Activated T-helper 1 cell treated with anti-CD3 and anti-CD28 coated beads, Interleukin-2, amount 50 U/mL, for 16 hours (primary cell): ENCODE results near the gene PPIL4.
"Not testable (repeated sequence)": the region's sequence is repeated elsewhere in the genome, so short reads cannot be mapped to it uniquely, and the experiment has no call there.

Experiments
- DNase-seq, 2 donors: peaks; one replicate each; pipeline ENCODE4 v3.0.0-alpha.2; 2020; ENCODE audit warnings: low read depth in 1 of 2, low spot score in 1 of 2

PPIL4 gene

DNA sequence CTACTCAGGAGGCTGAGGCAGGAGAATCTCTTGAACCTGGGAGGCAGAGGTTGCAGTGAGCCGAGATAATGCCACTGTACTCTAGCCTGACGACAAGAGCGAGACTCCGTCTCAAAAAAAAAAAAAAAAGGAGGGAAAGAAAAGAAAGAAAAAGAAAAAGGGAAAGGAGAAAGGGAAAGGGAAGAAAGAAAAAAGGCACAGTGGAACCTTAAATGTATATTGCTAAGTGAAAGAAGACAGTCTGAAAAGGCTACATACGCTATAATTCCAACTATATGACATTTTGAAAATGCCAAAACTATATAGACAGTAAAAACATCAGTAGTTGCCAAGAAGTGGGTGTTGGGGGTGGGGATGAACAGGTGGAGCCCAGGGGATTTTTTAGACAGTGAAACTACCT is 16.2 kb downstream of the PPIL4 start:
- DNase-seq, result no peak

DNA sequence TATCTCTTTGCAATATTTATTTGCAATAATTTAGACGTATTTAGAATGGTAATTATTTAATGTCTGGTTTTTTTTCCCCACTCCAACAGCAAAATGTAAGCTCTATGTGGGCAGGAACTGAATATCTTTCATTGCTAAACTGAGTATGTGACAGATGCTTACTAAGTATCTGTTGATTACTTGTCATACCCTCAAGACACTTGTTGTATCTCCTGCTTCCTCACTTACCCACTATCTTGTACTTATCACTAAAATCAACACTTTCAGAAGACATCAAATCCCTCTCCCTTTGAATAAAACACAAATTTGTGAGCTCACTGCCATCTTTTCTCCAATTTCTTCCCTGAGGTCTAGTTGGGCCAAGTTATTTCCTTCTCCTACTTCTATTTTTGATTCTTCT is 30.3 kb downstream of the PPIL4 start:
- DNase-seq, result no peak

DNA sequence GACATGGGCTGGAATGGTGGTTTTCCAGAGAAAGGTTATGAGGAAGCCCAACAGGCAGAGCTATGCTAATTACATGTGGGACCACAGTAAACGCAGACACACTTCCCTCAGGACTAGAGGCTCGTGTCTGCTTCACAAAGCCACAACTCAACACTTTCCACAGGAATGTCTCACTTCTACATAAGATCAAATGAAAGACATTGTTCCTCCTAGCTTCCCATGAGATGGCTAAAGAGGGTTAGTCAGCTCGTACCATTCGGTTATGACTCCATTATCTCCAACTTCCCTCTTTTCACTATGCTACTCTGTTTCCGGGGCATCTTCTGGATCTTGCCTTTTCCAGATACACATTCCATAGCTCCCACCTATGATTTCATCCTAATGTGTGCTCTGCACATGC is 31.9 kb downstream of the PPIL4 start:
- DNase-seq, result no peak

DNA sequence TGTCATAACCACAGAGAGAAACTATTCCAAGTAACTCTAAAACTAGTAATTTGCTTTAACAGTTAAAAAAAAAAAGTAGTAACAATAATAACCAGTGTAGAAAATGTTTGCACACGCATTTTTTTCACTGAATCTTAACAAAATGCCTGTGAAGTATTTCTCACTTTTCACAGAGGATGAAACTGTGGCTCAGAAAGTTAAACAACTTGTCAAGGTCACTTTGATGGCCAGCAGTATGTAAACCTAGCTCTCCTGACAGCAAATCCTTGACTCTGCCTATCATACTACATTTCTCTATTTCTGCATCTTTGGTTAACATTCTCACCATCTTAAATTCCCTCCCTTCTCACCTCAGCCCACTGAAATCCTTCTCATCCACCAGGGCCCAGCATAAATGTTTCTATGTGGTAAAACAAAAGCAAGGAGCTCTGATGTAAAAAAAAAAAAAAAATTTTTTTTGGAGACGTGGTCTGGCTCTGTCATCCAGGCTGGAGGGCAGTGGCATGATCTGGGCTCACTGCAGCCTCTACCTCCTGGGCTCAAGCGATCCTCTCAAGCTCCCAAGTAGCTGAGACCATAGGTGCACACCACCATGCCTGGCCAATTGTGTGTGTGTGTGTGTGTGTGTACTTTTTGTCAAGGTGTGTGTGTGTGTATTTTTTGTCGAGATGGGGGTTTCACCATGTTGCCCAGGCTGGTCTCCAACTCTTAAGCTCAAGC is 34.9 kb downstream of the PPIL4 start:
- DNase-seq, result no peak

DNA sequence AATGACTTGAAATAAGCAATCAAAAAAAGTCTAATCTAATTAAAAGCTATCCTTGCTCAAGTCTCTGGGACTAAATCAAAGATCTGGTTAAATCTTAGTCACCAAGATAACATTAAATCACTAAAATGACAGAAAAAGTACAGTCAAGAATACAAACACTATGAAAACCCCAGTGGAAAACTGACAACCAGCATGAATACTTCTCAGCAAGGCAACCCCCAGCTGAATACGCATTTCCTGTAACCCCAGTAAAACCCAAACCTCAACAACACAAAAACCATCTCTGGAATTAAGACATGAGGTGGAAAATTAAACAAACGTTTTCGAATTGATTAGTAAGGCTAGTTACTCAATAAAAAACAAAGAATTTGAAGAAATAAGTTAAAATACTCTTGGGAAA is 37.4 kb downstream of the PPIL4 start:
- DNase-seq, result no peak

DNA sequence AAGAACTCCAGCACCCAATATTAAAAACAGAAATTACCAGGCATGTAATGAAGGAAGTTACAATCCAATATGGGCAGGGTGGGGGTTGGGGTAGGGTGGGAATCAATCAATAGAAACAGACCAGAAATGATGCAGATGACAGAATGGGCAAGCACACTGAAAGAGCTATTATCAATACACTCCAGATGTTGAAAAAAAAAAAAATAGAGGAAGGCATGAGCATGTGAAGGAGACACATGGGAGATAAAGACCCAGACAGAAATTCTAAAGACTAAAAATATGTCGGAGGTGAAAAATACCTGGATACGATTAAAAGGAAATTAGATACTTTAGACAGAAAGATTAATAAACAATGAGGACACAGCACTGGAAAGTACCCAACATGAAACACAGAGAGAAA is 42.0 kb downstream of the PPIL4 start:
- DNase-seq, result no peak

DNA sequence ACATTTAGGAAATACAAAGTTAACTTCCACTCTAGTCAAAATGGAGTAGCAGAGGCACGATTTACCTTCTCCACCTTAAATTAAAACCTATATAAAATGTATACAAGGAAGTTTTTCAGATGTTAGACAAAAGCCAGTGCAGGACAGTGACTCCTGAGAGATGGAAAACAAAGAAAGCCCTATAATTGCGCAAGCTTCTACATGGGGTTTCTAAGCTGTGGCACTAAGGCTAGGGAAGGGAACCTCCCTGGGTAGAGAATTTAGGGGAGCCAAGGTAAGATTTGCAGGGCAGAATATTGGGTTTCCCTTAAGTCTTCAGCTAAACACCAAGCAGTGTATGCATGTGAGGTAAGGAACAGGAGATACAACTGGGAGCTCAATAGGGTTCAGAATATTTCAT is 42.6 kb downstream of the PPIL4 start:
- DNase-seq, result no peak

DNA sequence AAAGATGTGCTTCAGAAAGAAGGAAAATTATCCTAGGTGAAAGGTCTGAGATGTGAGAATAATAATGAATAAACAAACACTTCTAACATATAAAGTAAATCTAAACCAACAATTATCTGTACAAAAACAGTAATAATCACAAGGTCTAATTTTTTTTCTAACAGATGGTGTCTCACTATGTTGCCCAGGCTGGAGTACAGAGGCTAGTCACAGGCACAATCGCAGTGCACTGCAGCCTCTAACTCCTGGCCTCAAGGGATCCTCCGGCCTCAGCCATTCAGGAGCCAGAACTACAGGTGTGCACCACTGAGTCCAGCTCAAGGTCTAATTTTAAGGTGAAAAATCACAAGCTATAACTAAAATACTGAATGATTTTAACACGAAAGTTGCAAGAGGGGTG is 44.1 kb downstream of the PPIL4 start:
- no peak for DNase-seq

DNA sequence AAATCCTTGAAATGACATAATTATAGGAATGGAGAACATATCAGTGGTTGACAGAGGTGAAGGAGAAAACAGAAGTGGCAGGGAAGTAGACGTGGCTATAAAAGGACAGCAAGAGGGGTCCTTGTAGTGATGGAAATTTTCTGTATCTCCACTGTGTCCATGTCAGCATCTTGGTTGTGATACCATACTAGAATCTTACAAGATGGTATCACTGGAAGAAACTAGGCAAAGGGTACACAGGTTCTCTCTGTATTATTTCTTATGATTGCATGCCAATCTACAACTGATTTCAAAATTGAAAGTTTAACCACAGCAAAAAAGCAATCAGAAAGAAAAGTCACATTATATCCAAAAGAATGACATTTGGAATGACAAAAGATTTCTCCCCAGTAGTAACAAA is 44.6 kb downstream of the PPIL4 start:
- DNase-seq, result no peak

DNA sequence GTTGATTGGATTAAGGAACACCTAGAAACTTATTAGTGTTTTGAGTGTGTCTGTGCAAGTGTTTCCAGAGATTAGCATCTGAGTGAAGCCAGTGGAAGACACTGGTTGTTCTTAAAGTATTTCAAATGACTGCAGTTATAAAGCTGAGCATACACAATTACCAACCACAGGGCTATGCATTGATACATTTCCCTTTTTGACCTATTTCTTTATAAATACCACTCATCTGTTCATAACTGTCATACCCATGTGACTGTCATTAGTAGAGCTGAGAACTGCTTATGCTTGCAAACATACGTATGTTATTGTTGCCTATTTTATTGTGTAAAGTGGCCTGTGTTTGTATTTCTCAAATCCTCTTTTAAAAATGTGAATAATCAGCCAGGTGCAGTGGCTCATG is 45.7 kb downstream of the PPIL4 start:
- DNase-seq, result no peak

DNA sequence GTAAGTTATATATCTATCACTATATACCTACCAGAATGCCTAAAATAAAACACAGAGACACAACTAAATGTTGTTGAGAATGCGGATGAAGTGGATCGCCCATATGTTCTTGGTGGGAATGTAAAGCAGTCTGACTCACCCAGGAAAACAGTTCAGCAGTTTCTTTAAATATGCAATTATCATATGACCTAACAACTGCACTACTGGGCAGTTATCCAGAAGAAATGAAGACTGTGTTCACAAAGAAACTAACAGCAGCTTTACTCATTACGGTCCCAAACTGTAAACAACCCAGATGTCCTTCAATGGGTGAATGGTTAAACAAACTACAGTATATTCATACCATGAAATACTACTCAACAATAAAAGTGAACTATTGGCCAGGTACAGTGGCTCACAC is 46.8 kb downstream of the PPIL4 start:
- no peak for DNase-seq

DNA sequence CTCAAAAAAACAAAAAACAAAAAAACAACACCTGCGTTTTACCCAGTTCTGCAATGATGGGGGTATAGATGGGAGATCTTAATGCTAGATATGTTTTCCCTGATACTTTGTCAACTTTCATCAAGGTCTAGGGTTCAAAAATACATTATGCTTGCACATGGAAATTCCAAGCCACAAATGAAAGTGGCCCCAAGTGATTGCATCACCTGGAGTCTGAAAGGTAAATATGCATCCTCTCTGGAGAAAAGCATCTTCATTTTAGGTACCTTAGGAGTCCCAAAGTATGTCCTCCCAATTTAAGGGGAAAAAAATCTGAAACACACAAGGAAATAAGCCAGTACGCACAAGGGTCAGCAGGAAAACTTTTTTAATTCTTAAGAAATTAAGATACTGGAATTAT is 48.5 kb downstream of the PPIL4 start:
- DNase-seq, result no peak

DNA sequence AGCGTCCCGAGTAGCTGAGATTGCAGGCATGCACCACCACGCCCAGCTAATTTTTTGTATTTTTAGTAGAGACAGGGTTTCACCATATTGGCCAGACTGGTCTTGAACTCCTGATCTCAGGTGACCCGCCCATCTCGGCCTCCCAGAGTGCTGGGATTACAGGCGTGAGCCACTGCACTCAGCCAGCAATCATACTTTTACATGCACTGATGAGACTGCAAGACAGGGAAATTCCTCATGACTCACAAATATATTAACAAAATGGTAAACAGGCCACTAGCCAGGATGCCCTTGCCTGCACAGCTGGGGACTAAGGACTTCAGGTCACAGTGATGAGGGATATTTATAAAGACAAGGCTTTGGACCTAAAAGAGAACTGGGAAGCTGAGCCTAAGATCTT is 49.2 kb downstream of the PPIL4 start:
- DNase-seq, result not testable (repeated sequence)

DNA sequence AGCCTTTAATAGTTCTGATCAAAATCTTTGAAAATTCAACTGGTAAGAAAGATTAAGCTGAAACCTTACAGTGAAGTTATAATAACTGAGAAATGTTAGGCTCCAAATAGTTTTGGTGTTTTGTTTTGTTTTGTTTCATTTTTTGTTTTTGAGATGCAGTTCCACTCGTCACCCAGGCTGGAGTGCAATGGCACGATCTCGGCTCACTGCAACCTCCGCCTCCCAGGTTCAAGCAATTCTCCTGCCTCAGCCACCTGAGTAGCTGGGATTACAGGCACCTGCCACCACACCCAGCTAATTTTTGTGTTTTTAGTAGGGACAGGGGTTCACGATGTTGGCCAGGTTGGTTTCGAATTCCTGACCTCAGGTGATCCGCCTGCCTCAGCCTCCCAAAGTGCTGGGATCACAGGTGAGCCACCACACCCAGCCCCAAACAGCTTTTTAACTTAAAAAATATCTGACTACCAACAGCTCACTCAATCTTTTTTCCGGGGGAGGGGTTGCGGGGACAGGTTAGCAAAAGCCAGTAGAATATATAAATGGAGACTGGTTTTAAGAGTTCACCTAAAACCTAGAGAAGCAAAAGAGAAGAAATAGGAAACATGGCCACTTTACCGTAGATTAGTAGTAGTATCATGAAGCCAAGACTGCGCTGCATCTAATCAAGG is 50.4 kb downstream of the PPIL4 start:
- not testable (repeated sequence) for DNase-seq

DNA sequence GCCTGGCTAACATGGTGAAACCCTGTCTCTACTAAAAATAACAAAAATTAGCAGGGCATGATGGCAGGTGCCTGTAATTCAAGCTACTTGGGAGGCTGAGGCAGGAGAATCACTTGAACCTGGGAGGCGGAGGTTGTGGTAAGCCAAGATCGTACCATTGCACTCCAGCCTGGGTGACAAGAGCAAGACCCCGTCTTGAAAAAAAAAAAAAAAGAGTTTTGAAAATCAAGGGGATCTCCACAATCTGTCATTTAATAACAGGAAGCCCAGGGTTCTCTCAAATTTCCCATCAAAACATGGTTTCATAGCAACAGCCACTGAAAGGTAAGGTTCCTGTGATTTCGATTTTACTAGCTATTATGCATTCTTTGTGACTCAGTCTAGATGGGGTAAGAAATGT is 51.0 kb downstream of the PPIL4 start:
- not testable (repeated sequence) for DNase-seq

DNA sequence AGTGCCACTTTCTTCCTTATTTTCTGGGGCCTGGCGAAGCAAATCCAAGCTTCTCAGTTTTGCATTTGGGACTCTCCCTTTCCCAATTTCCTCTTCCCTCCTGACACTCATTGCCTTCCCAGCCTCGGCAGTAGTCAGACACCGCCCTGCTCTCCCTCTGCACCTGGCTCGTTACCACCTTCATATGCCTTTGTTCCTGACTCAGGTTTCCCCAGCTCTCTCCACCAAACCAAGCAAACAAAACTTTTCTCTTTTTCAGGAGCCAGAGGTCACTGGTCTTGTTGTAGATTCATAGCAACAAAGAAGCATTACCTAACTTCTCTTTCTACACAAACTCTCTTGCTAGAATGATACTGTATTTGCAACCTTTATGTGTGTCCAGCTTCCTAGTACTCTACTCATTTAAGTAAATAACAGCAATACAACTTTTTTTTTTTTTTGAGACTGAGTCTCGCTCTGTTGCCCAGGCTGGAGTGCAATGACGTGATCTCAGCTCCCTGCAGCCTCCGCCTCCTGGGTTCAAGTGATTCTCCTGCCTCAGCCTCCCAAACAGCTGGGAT is 52.0 kb downstream of the PPIL4 start:
- DNase-seq, result no peak

DNA sequence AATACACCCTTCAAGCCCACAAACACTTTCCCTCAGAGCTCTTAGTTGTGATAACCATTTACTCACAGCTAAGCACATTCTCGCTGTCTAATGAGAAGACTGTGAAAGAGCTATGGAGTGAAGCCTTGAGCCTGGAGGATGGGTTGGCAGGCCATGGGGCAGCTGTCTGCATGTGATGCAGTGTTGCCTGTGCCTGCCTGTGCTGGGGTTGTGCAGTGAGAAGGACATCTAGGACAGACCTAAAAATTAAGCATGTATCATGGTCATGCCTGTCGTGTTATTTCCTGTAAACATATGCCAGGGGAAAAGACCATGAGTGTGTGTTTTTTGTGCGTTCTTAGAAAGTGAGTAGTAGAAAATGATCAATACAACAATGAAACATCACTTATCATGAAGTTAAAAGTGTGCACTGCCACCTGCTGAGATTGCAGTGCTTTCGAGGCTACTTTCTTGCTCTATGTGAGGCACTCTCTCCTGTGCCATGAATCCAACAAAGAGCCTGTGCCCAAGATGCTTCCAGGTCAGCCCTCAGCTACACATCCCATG is 53.0 kb downstream of the PPIL4 start:
- DNase-seq, result no peak

DNA sequence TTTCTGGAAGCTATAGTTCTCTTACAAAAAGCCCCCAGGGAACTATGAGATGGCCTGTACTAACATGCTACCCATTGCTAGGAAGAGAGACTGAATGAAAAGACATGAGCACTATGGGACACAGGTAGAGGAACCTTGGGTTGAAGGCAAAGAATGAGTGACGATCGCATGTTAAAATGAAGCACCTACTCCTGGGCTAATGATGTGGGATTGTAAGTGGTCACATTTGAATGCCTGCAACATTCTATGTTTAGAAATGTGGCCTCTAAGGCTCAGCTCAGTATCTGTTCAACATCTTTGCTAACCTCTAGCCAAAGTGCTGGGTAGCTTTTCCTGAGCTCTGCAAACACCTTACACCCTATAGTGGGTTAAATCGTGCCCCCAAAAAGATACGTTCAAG is 55.9 kb downstream of the PPIL4 start:
- DNase-seq, result no peak

DNA sequence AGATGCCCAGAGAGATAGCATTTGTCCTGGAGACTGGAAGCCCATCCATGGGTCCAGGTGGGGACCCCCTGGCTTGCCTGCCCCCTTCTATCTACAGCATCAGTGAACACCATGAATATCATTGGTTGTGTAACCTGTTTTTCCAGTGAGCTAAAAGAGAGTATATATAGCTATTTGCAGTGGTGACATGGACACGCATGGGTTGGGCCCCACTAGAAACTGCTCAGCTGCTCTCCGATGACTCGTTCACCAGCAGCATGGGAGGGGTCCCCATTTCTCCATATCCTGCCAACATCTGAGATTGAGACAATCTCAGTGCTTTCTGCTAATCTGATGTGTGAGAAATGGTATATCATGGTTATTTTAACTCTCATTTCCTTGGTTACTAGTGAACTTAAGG is 57.0 kb downstream of the PPIL4 start:
- no peak for DNase-seq

DNA sequence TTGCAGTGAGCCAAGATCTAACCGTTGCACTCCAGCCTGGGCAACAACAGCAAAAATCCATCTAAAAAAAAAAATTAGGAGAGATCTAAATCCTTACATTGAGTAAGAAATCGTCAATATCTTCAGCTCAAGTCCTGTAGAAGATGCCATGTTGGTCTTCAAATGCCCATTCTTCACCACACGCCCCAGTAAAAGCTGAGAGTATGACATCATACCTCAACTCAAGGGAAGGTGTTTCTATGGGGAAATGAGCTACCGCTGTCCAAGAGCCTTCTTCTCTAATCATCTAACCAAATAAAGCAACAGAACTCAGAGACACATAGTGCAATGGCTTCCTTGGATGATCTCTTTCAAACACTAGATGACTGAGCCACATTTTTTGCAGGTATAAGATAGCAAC is 58.5 kb downstream of the PPIL4 start:
- no peak for DNase-seq

DNA sequence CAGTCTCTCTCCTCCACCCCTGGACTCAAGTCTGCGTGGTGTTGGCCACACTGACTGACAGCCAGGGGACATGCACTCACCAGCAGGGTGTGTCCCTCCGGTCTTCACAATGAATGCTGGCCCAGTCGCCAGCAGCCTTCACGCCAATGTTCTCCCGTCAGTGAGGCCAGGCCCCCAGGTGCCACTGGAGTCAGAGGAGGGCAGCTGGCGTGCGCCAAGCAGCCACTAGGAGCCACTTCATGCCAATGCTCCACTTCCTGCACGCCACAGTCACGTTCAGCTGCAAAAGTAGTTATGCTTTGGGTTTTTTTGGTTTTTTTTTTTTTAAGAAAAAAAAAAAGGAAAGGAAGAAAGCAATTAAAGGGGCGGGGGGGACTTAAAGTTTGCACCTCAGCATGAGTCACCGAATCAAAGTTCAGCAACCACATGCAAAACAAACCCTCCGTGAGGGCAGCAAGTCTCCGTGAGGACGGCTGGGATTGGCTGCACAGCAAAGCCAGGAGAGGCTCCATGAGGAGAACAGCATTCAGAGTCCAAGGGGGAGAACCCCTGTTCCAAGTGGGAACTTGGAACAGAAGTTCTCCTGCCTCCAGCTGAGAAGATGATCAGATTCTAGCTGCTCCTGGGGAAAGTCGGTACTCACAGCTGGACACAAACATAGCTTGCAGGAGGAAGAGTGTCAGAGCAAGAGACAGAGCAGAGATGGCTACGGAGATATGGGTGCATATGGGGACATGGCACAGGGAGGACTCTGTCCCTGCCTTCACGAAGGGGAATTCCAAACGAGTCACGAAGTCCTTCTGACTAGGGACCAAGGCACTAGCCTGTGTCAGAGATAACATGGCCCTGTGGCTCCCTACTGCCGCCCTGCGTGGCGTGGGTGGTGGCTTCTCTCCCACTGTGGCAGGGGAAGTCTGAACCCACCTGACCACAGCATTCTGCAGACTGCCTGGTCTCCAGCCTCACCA is 60.8 kb downstream of the PPIL4 start, which contains the start of gene ZC3H12D:
Gene ZC3H12D, minus strand, starts transcription at position 282 of the 968 bp plus-strand sequence. CDS start 10,471 bp downstream, outside the sequence.
- DNase-seq, result peak; percentile 62 to 75
